HEK293 (cell line): ENCODE measurements around the gene GSTA5.
"Not testable (repeated sequence)": the region's sequence is repeated elsewhere in the genome, so short reads cannot be mapped to it uniquely, and the experiment has no call there.

Experiments used
- CTCF ChIA-PET: fragments of 350-600 bp; formaldehyde crosslinking; extraction: SDS; loops from one replicate; lab custom pipeline; 2021; ENCODE audit warnings: antibody characterized with exemption; lab: Yijun Ruan, JAX
- POLR2A ChIA-PET: fragments of 300-600 bp; formaldehyde crosslinking; extraction: SDS; loops from one replicate; lab custom pipeline; 2020; ENCODE audit warnings: antibody characterized with exemption, inconsistent platforms; lab: Yijun Ruan, JAX
- H3K27ac ChIP-seq: fragments of 200-500 bp; sonication (Bioruptor generic); 2 replicates; pipeline ENCODE4 v1.5.1; 2014; ENCODE audit warnings: low read depth, low read length, control low read depth, inconsistent platforms; ENCODE audit errors: extremely low read depth
- H3K36me3 ChIP-seq, 2 experiments: fragments of 200-500 bp in 1 of 2; sonication (Bioruptor generic) in 1 of 2; 1 replicate in 1 of 2; 2 replicates in 1 of 2; pipeline ENCODE4 v1.5.1; 2014 to 2017; ENCODE audit warnings: inconsistent platforms in 2 of 2, low read length in 2 of 2; ENCODE audit not compliant: control insufficient read depth in 2 of 2, insufficient read depth in 1 of 2
- H3K4me1 ChIP-seq: fragments of 200-500 bp; sonication (Bioruptor generic); 2 replicates; pipeline ENCODE4 v1.5.1; 2014; ENCODE audit warnings: mild to moderate bottlenecking, low read length, inconsistent platforms; ENCODE audit not compliant: control insufficient read depth, insufficient read depth
- H3K4me3 ChIP-seq: 2 replicates; pipeline ENCODE4 v1.5.1; 2011; ENCODE audit warnings: low read depth, mild to moderate bottlenecking, control low read depth, low read length, moderate library complexity
- H3K9me3 ChIP-seq: fragments of 200-500 bp; sonication (Bioruptor generic); 2 replicates; pipeline ENCODE4 v1.5.1; 2014; ENCODE audit warnings: low read depth, low read length, inconsistent platforms; ENCODE audit not compliant: control insufficient read depth, insufficient read depth
- HOXC10 ChIP-seq: sonication (generic); formaldehyde crosslinking; IDR thresholded peaks from 2 replicates; pipeline ENCODE4 v1.8.1; 2023; ENCODE audit warnings: mild to moderate bottlenecking, missing genetic modification reagents
- ZNF585B ChIP-seq: fragments of 450-650 bp; formaldehyde crosslinking; IDR thresholded peaks from 2 replicates; pipeline ENCODE4 v1.5.1; 2016; ENCODE audit warnings: missing biosample characterization, missing genetic modification characterization
- ZNF768 ChIP-seq: fragments of 450-650 bp; formaldehyde crosslinking; IDR thresholded peaks from 2 replicates; pipeline ENCODE4 v1.5.1; 2018; ENCODE audit warnings: missing biosample characterization, mild to moderate bottlenecking, missing genetic modification characterization
- TF ChIP-seq, protein P1 (sequence below): fragments of 450-650 bp; formaldehyde crosslinking; IDR thresholded peaks from 2 replicates; pipeline ENCODE4 v1.5.1; 2016; ENCODE audit warnings: missing biosample characterization, missing genetic modification characterization, borderline replicate concordance

The GSTA5 gene

DNA sequence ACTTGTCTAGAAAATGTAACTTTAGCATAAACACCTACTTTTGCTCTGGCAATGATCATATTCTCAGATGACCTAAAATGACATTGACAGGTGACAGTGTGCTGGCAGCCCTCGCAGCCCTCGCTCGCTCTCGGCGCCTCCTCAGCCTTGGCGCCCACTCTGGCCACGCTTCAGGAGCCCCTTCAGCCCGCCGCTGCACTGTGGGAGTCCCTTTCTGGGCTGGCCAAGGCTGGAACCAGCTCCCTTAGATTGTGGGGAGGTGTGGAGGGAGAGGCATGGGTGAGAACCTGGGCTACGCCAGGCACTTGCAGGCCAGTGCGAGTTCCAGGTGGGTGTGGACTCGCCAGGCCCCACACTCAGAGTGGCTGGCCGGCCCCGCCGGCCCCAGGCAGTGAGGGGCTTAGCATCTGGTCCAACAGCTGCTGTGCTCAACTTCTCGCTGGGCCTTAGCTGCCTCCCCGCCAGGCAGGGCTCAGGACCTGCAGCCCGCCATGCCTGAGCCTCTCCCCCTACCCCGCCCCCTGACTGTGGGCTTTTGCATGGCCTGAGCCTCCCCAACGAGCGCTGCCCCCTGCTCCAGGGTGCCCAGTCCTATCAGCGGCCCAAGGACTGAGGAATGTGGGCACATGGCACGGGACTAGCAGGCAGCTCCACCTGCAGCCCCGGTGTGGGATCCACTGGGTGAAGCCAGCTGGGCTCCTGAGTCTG is 54.2 kb downstream of the GSTA5 start (continued):
- TF ChIP-seq, protein P1, sequence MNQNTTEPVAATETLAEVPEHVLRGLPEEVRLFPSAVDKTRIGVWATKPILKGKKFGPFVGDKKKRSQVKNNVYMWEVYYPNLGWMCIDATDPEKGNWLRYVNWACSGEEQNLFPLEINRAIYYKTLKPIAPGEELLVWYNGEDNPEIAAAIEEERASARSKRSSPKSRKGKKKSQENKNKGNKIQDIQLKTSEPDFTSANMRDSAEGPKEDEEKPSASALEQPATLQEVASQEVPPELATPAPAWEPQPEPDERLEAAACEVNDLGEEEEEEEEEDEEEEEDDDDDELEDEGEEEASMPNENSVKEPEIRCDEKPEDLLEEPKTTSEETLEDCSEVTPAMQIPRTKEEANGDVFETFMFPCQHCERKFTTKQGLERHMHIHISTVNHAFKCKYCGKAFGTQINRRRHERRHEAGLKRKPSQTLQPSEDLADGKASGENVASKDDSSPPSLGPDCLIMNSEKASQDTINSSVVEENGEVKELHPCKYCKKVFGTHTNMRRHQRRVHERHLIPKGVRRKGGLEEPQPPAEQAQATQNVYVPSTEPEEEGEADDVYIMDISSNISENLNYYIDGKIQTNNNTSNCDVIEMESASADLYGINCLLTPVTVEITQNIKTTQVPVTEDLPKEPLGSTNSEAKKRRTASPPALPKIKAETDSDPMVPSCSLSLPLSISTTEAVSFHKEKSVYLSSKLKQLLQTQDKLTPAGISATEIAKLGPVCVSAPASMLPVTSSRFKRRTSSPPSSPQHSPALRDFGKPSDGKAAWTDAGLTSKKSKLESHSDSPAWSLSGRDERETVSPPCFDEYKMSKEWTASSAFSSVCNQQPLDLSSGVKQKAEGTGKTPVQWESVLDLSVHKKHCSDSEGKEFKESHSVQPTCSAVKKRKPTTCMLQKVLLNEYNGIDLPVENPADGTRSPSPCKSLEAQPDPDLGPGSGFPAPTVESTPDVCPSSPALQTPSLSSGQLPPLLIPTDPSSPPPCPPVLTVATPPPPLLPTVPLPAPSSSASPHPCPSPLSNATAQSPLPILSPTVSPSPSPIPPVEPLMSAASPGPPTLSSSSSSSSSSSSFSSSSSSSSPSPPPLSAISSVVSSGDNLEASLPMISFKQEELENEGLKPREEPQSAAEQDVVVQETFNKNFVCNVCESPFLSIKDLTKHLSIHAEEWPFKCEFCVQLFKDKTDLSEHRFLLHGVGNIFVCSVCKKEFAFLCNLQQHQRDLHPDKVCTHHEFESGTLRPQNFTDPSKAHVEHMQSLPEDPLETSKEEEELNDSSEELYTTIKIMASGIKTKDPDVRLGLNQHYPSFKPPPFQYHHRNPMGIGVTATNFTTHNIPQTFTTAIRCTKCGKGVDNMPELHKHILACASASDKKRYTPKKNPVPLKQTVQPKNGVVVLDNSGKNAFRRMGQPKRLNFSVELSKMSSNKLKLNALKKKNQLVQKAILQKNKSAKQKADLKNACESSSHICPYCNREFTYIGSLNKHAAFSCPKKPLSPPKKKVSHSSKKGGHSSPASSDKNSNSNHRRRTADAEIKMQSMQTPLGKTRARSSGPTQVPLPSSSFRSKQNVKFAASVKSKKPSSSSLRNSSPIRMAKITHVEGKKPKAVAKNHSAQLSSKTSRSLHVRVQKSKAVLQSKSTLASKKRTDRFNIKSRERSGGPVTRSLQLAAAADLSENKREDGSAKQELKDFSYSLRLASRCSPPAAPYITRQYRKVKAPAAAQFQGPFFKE: no peak
- TF ChIP-seq HOXC10: no peak
- no peak for TF ChIP-seq ZNF768 (tag by site-specific recombination)

DNA sequence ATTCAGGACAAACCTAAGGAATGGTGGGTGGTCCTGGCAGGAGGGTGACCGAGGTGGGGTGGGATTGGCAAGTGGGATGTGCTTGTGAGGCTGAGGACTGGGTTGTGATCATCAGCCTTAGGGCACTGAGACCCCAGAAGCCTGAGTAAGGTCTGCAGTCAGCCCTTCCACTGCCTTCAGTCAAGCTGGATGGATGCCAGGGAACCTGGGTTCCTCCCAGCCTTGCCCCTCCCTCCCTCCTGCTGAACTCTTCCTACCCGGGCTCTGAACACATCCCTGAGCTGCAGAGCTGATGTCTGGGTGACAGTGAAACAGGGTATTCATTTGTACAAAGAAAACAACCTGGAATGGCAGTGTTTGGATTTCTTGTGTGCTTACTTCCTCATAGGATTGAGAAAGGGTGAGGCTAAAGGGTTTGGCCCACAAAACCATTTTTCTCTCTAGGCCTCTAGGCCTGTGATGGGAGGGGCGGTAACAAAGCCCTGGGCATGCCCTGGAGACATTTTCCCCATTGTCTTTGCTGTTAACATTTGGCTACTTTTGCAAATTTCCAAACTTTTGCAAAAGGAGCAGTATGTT is 57.8 kb downstream of the GSTA5 start:
- H3K4me3 ChIP-seq, POLR2A ChIA-PET: not testable (repeated sequence)
- TF ChIP-seq ZNF585B (tag by site-specific recombination): 0 out of 2 replicates have a peak, but pooled peaks have one; percentile 21

DNA sequence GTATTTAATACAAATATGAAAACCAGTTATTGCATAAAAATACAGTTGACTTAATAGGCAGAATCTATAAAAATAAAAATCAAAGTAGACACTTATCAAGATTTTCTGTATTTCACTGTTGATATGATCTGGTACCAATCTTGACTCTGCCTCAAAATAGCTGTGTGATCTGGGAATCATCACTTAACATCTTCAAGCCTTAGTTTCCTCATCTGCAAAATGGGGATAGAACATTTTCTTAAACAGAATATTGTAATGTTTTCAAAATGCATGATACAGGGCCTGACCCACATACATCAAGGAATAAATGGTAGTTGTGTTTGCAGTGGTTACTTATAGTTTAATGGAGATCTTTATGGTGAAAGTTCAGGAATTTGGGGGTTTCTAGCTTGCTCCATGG is 58.4 kb downstream of the GSTA5 start:
- H3K36me3 ChIP-seq, H3K4me3 ChIP-seq, POLR2A ChIA-PET, H3K27ac ChIP-seq, CTCF ChIA-PET, H3K4me1 ChIP-seq, H3K9me3 ChIP-seq: not testable (repeated sequence)

More for the DNA sequence above, 57.8 kb downstream of the GSTA5 start:
- H3K36me3 ChIP-seq, CTCF ChIA-PET, H3K4me1 ChIP-seq, H3K27ac ChIP-seq, H3K9me3 ChIP-seq: not testable (repeated sequence)
